H7 (cell line): Measurements from ENCODE around the gene CDH23. TPM values are rescaled to one million over a fixed set of nuclear protein-coding genes. Genes with fewer than 3 reads are reported as not detected.

ENCODE experiments used
- DNase-seq: peaks from one replicate; pipeline ENCODE4 v3.0.0; 2012
- H3K27me3 ChIP-seq: 2 replicates; pipeline ENCODE4 v1.6.0; 2011; ENCODE audit warnings: mild to moderate bottlenecking, low read length; ENCODE audit not compliant: control insufficient read depth, insufficient read depth
- H3K36me3 ChIP-seq: replicated peaks from 2 replicates; pipeline ENCODE4 v1.5.1; 2011; ENCODE audit warnings: low read length; ENCODE audit not compliant: control insufficient read depth, insufficient read depth
- H3K4me3 ChIP-seq: 2 replicates; pipeline ENCODE4 v1.5.1; 2011; ENCODE audit warnings: low read depth, mild to moderate bottlenecking, control low read depth, low read length, moderate library complexity; ENCODE audit not compliant: insufficient read depth
- total RNA-seq: library from RNA; depleted of rRNA; stranded (reverse); fragments of >200 nt; shearing (Covaris generic); gene quantifications from 2 replicates; pipeline ENCODE4 v1.2.3, GENCODE V29; 2014

The CDH23 gene
- total RNA-seq, 1 experiment from 2014 or later, result 4.5 TPM

DNA sequence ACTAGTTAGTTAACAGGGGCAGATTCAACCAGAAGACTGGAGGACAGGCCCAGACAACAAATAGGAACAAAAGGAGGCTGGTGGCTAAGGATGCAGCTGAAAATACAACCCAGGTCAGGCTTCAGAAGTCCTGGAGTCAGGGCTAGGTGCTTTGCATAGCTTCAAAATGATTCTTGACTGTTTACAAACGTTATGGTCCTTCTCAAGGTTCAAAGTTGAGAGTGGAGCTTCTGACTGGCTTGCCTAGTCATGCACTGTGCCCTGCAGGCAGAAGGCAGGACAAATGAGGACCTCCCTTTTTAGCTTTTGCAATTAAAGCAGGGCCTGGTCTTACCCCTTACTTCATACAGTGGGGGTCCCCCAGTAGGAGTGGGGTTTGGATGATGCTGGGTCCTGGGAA, 4.4 kb upstream of the CDH23 start:
- H3K36me3 ChIP-seq, result no peaks in the 10 kb centered on the region
- DNase-seq, result no peak
- peaks cover 11% of the 10 kb centered on the region for H3K27me3 ChIP-seq
- no peak overlapping the region for H3K4me3 ChIP-seq

DNA sequence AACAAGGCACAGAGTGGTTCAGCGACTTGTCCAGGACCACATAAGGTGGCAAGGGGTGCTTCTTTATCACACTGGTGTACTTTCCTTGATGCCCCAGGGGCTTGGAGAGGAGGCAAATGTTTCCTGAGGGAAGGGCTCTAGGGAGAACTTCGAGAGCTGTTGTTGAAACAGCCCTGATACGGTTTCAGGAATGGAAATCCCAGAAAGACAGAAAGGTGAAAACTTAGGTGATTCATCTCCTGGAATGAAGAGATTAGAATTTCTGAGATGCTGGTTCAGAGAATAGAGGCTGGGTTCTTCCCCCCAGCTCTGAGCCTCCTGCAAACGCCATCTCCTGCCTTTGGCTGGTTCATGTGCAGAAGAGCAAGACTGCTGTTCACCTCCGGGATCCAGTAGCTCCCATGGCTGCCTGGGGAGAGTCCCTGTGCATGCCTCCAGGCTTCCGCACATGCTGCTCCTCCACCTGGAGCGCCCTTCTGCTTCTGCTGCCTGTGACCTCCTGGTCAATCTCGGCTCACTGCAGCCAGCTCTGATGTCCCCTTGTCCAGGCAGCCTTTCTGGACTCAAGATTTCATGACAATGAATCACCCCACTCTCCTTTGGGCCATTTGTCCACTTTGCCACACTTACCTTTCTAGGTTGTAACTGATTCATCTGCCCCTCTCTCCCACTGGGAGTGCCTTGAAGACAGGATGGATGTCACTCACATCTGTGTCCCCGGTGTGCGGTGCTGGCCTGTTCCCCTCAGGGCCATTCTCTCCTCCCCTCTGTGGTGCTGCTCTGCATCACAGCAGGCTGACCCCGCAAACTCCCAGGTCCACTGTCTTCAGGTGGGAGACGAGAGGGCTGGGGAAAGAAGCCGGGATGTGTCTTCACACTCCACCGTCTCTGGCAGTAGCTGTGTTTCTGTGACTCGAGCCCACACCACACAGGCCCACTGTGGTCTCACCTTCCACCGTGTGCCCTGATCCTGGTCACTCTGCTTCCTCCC, 3.6 kb upstream of the CDH23 start:
- peaks cover 19% of the 10 kb centered on the region for H3K27me3 ChIP-seq
- H3K4me3 ChIP-seq, result no peak overlapping the region
- no peaks in the 10 kb centered on the region for H3K36me3 ChIP-seq
- DNase-seq, result no peak

DNA sequence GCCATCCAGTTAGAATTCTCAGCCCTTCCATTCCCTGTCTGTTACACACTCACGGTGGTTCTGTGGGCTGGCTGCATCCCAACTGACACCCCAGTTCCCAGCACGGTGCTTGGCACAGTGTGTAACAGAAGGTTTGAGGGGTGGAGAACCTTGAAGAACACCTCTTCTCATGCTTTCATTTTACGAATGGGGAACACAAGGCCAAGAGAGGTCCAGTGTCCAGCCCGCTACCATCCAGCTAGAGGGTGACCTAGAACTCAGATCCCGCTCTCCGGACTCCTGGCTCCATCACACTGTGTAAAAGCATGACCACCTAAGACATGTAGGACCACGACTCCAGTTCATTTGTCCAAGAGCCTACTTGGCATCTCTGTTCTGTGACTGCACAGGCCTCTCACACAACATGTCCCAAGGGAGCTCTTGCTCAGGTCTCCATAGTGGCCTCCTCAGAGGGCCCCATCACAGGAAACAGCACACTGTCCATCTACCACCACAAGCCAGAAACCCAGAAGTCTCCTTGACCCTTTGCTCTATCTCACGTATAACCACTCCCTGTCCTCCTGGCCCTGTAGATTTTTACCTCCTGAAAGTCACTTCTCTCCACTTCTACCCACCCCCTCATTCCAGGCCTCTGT, 2.8 kb upstream of the CDH23 start:
- DNase-seq, result no peak
- peaks cover 27% of the 10 kb centered on the region for H3K27me3 ChIP-seq
- no peak overlapping the region for H3K4me3 ChIP-seq
- no peaks in the 10 kb centered on the region for H3K36me3 ChIP-seq

DNA sequence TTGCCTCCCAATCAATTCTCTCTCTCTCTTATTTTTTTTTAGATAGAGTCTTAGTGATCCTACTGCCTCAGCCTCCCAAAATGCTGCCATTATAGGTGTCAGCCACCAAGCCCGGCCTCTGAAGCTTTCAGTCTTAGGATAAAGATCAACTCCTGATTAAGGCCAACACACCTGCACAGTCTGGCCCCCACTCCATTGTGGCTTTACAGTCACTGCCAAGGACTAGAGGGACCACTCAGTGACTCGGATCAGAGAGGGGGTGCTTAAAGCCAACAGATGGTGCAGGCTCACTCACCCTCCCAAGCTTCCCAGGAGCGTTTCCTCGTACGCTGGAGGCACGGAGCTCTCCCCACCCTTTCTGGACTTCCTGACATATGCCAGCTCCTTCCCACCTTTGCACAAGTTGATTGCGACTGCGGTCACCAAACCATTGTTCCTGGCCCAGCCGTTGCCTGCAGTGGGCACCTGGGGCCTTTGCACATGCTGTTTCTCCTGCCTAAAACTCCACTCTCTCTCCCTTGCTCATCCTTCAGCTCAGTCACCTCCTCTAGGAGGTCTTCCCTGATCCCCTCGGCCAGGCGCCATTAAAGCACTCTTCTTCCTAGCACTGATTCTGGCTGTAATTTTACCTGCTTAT, 1.7 kb upstream of the CDH23 start:
- DNase-seq, result no peak
- Histone ChIP-seq H3K27me3 (peaks cover 38% of the 10 kb centered on the region), H3K36me3 (no peaks in the 10 kb centered on the region), H3K4me3 (no peak overlapping the region)

DNA sequence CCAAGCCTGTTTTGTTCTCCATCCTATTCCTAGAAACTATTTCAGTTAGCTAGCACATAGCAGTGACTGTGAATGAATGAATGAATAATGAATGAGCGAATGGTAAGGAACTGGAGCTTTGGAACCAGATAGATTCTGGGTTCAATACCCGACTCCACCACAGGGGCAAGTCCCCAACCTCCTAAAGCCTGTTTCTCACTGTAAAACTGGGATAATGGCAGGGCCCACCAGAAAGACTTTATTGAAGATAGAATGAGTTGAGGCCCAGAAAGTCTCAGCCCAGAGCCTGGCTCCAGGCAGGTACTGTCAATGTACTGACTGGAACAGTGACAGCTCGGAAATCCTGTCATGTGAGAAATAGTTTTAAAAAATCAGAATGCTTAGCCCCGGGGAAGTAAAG, 1.1 kb upstream of the CDH23 start:
- no peak overlapping the region for H3K4me3 ChIP-seq
- no peaks in the 10 kb centered on the region for H3K36me3 ChIP-seq
- peak; percentile 60 for DNase-seq
- H3K27me3 ChIP-seq, result peaks cover 40% of the 10 kb centered on the region

DNA sequence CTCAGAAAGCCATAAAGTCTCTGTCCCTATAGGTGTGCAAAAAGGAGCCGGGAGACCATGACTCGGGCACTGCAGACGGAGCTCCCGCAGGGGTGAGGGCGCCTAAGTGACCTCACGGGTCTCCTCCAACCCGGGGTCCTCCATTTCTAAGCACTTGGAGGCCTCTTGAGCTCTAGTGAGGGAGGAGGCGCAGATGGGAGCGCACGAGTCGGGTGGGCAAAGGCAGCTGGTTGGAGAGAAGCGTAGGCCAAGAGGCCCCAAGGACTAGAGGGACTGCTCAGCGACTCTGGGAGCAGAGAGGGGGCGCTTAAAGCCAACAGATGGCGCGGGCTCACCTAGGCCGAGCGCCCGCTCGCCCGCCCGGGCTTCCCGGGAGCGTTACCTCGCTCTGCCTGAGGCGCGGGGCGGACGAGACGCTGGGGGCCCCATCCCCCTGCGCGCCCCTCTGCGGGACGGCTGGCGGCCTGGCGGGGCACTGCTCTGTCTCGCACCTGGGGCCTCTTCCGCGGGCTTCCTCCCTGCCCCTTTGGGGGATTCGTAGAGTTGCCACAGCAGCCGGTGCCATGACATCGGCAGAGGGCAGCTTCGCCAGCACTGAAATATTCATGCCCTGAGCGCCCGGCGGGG, 523 bp upstream of the CDH23 start:
- no peaks in the 10 kb centered on the region for H3K36me3 ChIP-seq
- H3K27me3 ChIP-seq, result peaks cover 40% of the 10 kb centered on the region
- peak overlapping the region; percentile 64 for H3K4me3 ChIP-seq
- DNase-seq, result peak; percentile 93

DNA sequence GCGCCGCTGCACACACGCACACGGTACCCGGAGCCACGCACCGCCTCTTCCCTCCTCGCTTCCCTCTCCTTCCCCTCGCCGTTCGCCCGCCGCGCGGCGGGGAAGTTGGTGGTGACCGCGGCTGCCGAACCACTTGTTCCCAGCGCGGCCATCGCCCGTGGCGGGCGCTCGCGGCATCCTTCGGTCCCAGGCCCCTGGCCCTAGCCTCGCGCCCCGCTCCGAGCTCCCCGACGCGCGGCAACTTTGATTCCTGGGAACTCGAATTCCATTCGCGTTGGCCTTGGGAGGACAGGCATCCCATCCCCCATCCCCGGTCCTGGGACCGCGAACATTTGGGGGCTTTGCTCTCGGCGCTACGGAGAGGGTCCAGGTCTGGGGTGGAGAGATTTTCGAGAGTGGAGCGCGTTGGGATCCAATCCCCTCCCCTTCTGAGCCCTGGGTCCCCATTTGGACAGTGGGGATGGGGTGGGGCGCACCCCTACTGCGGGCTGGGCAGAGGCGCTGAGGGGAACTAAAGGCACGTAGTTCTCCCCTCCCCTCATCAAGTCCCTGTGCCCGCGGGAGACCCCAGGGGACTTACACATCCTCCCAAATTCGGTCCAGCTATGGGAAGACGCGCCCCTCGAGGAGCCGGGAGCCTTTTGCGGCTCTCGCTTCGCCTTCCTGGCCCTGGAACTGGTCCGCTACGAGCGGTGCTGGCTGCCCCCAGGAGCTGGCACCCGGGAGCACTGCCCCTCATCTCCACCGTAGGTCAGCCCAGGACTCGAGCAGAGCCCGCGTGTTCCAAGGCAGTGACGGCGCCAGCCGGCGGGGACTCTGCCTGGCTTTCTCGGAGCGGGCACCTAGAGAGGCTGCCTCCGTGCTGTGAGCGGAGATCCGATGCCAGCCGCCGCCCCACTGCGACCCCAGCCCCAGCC, 834 bp downstream of the CDH23 start:
- peak; percentile 86 for DNase-seq
- H3K4me3 ChIP-seq, result peak overlapping the region; percentile 59
- H3K27me3 ChIP-seq, result peaks cover 39% of the 10 kb centered on the region
- no peaks in the 10 kb centered on the region for H3K36me3 ChIP-seq

DNA sequence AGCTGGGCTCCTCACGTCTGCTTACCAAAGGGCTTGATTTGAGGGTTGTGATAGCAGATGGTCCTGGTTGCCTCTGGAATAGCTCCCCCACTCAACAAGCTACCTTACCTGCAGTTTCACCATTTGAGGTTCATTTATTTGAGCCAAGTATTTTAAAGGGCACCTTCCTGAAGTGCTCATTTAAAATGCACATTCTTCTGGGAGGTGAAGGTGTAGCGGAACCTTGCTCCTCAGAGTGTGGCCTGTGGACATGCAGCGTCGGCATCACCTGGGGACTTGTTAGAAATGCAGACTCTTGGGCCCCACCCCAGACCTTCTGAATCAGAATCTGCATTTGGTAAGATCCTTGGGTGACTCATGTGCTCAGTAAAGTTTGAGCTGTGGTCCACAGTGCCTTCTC, 2.3 kb downstream of the CDH23 start:
- no peak for DNase-seq

DNA sequence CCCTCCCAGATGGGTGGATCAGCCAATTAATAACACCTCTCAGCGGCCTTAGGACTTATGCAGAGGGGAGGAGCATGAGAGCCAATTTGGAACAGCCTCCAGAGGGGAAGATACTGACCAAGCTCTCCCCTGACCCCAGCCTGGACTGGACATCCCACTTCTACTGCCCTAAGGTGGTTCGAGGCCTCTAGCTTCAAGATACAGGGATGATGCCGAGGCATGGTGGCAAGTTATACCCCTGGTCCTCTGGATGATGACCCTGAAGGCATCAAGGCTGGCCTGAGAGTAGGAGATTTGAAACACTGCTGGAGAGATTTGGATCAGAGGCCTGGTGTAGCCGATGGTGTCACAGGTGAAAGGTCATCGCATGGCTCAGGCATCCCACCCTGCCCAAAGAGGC, 3.2 kb downstream of the CDH23 start:
- no peak for DNase-seq

More for the DNA sequence above, 2.3 kb downstream of the CDH23 start:
- Histone ChIP-seq H3K4me3 (no peak overlapping the region), H3K36me3 (no peaks in the 10 kb centered on the region), H3K27me3 (peaks cover 36% of the 10 kb centered on the region)

DNA sequence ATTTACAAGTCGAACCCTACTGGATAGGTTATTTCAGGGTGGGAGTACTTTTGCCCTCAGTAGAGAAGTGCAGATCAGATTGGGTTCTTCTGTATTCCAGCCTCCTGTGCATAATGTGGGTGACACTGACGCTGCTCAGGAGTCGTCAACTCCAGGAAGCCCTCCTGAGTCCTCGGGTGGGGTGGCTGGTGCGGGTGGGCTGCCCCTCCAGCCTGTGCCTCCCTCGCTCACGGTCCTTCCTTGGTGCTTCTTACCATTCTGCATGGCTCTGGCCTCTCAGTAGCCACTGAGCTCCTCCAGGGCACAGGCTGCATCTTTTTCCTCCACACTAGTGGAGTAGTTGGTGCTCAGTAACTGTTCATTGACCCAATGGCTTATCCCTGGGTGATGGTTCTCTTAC, 4.3 kb downstream of the CDH23 start:
- DNase-seq, result no peak
- no peak overlapping the region for H3K4me3 ChIP-seq
- H3K27me3 ChIP-seq, result peaks cover 34% of the 10 kb centered on the region
- H3K36me3 ChIP-seq, result no peaks in the 10 kb centered on the region

More for the DNA sequence above, 3.2 kb downstream of the CDH23 start:
- Histone ChIP-seq H3K27me3 (peaks cover 36% of the 10 kb centered on the region), H3K36me3 (no peaks in the 10 kb centered on the region), H3K4me3 (no peak overlapping the region)

DNA sequence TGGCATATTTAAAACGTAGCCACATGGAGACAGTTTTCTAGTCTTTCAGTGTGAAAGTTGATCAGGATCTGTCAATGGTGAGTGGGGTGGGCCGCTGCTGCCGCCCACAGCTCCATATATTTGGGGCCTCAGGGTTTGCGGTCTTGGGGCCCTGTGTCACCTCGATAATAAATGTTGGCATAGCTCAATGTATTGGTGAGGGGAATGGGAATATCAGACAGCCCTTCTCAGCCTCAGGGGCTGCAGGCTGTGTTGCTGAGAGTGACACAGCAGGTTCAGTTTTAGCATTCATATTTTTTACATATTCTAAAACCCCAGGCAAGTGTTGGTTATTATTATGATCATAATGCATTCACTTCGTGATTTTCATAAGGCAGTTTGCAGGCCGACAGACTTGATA, 5.3 kb downstream of the CDH23 start:
- no peaks in the 10 kb centered on the region for H3K36me3 ChIP-seq
- DNase-seq, result no peak
- no peak overlapping the region for H3K4me3 ChIP-seq
- H3K27me3 ChIP-seq, result peaks cover 32% of the 10 kb centered on the region

DNA sequence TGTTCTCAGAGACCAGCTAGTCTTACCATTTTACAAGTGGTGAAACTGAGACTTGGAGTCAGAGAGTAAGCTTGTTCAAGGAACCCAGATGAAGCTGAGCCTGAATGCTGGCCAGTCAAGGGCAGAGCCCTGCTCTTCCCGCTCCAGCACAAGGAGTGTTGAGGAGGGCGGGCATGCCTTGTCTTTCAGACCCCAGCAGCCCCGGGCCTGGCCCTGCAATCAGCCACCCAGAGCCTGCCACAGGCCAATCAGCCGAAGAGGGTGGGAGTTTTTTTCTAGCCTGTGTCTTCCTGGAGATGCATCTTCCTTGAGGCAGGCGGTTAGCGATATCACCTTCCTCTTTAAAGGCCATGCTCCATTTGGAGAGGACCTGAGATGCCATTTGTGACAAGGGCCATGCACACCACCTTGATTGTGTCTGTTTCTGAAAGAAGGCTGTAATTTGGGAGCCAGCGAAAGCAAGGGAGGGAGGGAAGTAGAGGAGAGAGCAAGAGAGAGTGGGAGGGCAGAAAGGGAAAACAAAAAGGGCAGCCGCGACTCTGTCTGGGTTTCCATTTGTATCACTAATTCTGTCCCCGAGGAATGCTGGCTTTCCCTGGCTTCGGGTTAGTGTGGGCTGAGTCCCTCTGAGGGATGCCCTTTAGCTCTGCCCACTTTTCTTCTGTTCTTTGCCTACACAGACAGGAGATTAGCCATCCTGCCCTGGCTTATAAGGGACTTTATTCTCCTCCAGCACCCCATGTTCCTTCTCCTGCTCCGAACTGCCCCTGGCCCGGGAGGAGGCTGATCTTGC, 8.0 kb downstream of the CDH23 start:
- Histone ChIP-seq H3K4me3 (no peak overlapping the region), H3K36me3 (no peaks in the 10 kb centered on the region), H3K27me3 (peaks cover 5% of the 10 kb centered on the region)
- DNase-seq, result peak; percentile 61

DNA sequence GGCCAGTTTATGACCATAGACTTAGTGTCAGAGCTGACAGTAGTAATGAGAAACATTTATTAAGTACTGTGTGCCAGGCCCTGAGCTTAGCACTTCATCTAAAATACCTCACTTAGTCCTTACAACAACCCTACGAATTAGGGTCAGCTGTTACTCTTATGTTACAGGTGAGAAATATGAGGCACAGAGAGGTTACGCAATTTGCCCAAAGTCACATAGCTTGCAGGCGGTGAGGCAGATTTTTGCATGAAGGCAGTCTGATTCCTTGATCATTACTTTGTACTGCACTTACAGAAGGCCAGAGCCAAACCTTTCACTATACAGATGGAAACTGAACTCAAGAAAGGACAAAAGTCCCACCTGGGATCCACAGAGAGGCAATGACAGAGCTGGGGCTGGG, 10.2 kb downstream of the CDH23 start:
- Histone ChIP-seq H3K27me3 (no peaks in the 10 kb centered on the region), H3K36me3 (no peaks in the 10 kb centered on the region)
- no peak for DNase-seq

More for the DNA sequence above, 10.2 kb downstream of the CDH23 start:
- H3K4me3 ChIP-seq, result no peak overlapping the region
